C4-2B (cell line): Measurements from ENCODE around the gene SIDT1.

Source experiments
- ZFX ChIP-seq: fragments of 450-650 bp; IDR thresholded peaks from 2 replicates; pipeline ENCODE4 v1.6.1; 2017
- TF ChIP-seq, protein P1 (sequence below): fragments of 450-650 bp; conservative IDR thresholded peaks from 2 replicates; pipeline ENCODE4 v1.5.1; 2017; ENCODE audit warnings: mild to moderate bottlenecking

DNA sequence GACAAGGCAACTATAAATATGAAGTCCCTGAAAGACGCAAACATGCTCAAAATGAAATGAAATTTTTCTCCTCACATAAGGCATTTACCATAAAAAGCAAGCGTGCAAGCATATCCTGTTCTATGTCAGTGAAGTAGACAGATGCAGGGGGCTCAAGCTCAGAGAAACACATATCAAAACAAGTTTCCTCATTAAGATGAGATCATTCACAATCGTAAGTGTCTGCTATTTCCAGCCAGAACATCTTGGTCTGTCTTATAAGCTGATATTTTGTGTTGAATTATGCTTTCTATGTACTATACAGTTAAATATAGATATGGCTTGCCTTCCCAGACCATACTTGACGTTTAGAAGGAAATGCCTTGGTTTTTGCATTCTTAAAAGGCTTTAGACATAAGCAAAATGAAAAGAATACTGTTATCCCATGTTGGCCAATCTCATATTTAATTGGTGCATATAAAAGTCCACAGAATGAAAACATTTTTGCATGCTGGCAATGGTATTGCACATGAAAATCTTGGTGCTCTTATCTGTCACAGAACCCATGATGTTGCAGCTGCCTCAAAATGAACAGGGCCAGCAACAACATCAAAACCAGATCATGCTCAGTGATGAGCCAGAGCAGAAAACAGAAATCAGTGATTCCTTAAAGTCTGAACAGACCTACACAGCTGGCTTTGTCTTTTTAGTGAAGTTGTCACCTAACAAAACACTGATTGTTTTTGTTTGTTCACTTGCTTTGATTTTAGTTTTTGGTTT lies 65.4 kb downstream of the SIDT1 start:
- TF ChIP-seq, protein P1, sequence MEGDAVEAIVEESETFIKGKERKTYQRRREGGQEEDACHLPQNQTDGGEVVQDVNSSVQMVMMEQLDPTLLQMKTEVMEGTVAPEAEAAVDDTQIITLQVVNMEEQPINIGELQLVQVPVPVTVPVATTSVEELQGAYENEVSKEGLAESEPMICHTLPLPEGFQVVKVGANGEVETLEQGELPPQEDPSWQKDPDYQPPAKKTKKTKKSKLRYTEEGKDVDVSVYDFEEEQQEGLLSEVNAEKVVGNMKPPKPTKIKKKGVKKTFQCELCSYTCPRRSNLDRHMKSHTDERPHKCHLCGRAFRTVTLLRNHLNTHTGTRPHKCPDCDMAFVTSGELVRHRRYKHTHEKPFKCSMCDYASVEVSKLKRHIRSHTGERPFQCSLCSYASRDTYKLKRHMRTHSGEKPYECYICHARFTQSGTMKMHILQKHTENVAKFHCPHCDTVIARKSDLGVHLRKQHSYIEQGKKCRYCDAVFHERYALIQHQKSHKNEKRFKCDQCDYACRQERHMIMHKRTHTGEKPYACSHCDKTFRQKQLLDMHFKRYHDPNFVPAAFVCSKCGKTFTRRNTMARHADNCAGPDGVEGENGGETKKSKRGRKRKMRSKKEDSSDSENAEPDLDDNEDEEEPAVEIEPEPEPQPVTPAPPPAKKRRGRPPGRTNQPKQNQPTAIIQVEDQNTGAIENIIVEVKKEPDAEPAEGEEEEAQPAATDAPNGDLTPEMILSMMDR, result no peak
- no peak for TF ChIP-seq ZFX
